Omental fat pad (tissue), 4 donors: ENCODE data around the gene BMERB1. TPM values are rescaled to one million over a fixed set of nuclear protein-coding genes. Genes with fewer than 3 reads are reported as not detected.
A peak's percentile ranks its signal among the peaks of the same experiment; 100 is the strongest.
"Not testable (repeated sequence)": the region's sequence is repeated elsewhere in the genome, so short reads cannot be mapped to it uniquely, and the experiment has no call there.

Experiments
- ATAC-seq: fragments of 150-250 bp; one replicate; pipeline ENCODE4 v1.9.1; 2016; ENCODE audit warnings: mild to moderate bottlenecking, moderate library complexity; ENCODE audit not compliant: low FRiP score
- DNase-seq: peaks from one replicate; pipeline ENCODE4 v3.0.0-alpha.2; 2019; ENCODE audit warnings: low spot score
- total RNA-seq, 4 donors: library from RNA; depleted of rRNA; stranded (reverse); fragments of >200 nt; gene quantifications; one replicate each; pipeline ENCODE4 v1.1.0, GENCODE V29; 2016
- TF ChIP-seq, protein P1 (sequence below), 3 donors: fragments of 450-650 bp; IDR thresholded peaks; one replicate each; pipeline ENCODE4 v1.5.1; 2016 to 2017; ENCODE audit warnings: antibody characterized with exemption in 3 of 3, mild to moderate bottlenecking in 3 of 3, moderate library complexity in 2 of 3

Gene BMERB1
- 10 to 100 TPM; 28.7 to 47.0 (median 41.8) TPM for total RNA-seq

DNA sequence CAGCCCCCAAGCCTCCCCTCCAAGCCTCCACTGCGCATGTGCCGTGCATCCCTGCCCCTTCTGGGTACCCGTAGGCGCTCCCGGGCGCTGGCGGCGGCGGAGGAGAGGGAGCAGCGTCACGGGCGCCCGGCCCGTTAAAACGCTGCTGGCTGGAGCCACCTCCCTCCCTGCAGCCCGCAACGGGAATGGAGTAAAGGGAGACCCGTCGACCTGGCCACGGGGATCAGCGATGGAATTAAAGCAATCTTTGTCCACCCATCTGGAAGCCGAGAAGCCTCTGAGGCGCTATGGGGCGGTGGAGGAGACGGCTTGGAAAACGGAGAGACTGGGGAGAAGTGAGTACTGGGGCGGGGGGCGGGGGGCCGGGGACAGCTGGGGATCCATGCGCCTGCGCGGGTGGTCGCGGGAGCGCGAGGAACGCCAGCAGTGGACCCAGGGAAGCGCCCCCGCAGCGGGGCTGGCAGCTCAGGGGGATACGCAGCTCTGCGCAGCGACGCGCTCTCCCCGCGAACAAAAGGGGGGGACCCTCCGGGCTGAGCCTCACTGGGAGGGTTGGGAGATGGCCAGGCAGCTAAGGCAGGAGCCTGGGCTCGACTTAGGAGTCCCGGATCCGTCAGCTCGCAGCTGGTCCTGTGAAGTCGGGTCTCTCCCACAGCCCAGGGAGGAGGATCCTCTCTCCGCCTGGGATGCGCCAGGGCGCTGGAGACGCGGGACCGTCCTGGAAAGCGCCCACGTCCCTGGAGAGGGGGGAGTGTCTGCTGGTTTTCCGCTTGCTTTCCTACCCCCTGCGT is at the start of gene BMERB1:
BMERB1 (plus strand) TSS at position 164 of the 791 bp plus-strand sequence; CDS start at position 230, 66 bp downstream.
- ATAC-seq, result peak; percentile 74

DNA sequence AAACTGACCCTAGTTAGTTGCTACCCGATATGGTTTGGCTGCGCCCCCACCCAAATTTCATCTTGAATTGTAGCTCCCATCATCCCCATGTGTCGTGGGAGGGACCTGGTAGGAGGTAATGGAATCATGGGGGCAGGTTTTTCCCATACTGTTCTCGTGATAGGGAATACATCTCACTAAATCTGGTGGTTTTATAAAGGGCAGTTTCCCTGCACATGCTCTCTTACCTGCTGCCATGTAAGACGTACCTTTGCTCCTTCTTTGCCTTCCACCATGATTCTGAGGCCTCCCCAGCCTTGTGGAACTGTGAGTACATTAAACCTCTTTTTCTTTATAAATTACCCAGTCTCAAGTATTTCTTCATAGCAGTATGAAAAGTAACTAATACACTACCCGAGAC is 46.3 kb upstream of the BMERB1 start:
- not testable (repeated sequence) for ATAC-seq, DNase-seq

More for the DNA sequence above, at the start of gene BMERB1:
- TF ChIP-seq, protein P1, sequence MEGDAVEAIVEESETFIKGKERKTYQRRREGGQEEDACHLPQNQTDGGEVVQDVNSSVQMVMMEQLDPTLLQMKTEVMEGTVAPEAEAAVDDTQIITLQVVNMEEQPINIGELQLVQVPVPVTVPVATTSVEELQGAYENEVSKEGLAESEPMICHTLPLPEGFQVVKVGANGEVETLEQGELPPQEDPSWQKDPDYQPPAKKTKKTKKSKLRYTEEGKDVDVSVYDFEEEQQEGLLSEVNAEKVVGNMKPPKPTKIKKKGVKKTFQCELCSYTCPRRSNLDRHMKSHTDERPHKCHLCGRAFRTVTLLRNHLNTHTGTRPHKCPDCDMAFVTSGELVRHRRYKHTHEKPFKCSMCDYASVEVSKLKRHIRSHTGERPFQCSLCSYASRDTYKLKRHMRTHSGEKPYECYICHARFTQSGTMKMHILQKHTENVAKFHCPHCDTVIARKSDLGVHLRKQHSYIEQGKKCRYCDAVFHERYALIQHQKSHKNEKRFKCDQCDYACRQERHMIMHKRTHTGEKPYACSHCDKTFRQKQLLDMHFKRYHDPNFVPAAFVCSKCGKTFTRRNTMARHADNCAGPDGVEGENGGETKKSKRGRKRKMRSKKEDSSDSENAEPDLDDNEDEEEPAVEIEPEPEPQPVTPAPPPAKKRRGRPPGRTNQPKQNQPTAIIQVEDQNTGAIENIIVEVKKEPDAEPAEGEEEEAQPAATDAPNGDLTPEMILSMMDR (IDR thresholded peaks at IDR 0.05), result no peak
- no peak for DNase-seq

DNA sequence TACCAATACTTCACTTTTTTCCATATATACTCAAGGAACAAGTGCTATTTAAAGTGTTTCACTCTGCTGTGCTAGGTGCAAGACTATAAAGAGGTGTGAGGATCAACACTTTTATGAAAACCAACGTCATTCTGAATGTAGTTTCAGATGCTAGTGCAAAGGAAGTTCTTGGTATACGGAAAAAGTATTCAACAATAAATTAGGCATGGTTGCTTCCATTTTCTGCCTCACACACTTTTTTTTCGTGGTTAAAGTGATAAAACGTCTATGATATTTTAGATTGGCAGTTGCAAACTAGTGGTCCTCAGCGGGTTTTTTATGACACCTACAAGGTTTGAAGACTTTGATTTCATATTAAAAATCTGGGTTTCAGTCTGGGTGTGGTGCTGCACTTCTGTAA is 44.5 kb upstream of the BMERB1 start:
- DNase-seq, ATAC-seq: not testable (repeated sequence)

DNA sequence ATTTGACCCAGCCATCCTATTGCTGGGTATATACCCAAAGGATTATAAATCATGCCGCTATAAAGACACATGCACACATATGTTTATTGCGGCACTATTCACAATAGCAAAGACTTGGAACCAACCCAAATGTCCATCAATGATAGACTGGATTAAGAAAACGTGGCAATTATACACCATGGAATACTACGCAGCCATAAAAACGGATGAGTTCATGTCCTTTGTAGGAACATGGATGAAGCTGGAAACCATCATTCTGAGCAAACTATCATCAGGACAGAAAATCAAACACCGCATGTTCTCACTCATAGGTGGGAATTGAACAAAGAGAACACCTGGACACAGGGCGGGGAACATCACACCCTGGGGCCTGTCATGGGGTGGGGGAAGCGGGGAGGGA is 41.4 kb upstream of the BMERB1 start:
- DNase-seq, ATAC-seq: not testable (repeated sequence)

DNA sequence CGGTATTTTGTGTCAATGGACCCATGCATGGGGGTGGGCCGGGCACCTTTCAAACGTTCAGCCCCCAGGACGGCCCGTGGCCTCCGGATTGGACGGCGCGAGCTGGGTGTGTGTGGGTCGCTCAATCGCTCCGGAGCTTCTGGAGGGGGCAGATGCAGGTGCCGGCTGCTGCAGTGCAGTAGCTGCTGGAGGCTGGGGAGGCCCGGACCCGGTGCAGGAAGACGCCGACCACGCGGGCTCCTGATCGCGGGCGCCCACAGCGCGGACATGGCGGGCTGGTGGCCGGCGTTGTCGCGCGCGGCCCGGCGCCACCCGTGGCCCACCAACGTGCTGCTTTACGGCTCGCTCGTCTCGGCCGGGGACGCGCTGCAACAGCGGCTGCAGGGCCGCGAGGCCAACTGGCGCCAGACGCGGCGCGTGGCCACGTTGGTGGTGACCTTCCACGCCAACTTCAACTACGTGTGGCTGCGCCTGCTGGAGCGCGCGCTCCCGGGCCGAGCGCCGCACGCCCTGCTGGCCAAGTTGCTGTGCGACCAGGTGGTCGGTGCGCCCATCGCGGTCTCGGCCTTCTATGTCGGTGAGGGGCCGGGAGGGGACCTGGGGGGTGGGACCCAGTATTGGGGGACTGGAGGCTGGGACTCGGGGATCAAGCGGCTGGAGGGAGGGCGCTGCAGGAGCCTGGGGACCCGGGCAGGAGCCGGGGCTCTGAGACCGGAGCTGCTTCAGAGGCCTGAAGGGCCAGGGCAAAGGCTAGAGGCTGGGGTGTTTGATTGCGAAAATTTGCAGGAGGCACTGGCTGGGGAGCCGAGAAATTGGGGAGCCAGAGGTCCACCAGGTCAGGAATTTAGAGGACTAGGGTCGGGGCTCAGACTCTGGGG is 38.5 kb upstream of the BMERB1 start, which contains the start of gene MPV17L:
MPV17L (plus strand) TSS at position 124 of the 878 bp plus-strand sequence; CDS start at position 268, 144 bp downstream.
- peak; percentile 66 for ATAC-seq
- not testable (repeated sequence) for DNase-seq

DNA sequence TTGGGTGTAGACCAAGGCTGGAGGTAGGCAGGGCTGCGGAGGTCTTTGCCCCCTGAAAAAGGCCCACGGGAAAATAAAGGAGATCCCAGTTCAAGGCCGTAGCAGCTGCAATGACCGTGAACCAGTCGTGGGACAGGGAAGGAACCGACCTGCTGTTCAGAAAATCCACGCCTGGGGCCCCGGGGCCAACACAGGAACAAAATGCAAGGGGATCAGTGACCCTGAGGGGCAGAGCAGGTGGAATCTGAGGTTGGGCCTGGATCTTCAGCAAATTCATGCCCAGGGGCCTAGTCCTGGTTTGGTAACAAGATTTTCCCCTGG is 37.9 kb upstream of the BMERB1 start:
- not testable (repeated sequence) for ATAC-seq, DNase-seq

DNA sequence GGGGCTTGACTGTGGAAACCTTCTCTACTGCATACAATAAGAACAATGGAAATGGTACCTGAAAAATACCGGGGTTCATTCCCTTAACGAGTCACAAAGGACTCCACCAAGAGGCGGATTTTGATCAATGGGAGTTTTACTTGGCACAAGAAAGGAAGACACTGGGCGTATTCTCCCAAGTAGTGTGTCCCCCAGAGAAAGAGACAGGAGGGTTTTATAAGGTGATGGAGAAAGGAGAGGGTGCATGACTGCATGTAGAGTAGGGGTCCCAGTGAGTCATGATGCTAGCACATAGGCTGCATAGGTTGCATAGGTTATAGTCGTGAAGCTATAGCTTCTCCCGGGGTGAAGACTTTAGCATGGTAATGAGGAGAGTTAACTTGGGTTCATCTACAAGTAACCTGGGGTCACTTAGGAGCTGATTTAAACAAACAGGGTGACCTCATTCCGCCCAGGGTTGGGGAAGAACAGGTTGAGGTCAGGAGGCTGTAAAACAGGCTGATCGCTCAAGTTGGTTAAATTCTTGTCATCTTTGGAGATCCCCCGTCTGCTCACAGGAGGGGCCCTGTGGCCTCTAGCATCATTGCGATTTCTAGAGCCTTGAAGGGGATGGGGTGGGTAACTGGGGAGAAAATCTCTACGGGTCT is 37.3 kb upstream of the BMERB1 start:
- ATAC-seq (no peak), DNase-seq (no peak)
- TF ChIP-seq, protein P1 (IDR thresholded peaks at IDR 0.05), result no peak

DNA sequence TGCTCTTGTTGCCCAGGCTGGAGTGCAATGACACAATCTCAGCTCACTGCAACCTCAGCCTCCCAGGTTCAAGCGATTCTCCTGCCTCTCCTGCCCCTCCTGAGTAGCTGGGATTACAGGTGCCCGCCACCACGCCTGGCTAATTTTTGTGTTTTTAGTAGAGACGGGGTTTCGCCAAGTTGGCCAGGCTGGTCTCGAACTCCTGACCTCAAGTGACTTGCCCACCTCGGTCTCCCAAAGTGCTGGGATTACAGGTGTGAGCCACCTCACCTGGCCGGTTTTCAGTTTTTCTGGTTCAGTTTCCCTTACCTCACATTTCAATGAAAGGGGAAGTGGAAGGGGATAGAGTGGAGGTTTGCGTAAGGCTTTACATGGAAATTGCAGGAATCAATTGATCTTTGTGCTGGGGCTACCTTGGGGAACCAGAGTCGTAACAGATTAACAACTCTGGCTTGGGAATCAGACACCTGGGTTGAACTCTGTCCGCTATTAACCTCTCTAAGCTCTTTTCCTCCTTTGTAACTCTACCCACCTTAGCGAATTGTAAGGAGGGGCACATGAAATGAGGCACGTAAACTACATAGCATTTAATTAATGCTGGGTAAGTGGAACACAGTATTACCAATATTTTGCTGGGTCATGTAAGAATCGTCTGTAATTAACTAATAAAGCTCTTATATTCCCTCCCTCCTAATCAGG is 35.6 kb upstream of the BMERB1 start:
- no peak for DNase-seq
- TF ChIP-seq, protein P1 (IDR thresholded peaks at IDR 0.05), result no peak
- ATAC-seq, result no peak

DNA sequence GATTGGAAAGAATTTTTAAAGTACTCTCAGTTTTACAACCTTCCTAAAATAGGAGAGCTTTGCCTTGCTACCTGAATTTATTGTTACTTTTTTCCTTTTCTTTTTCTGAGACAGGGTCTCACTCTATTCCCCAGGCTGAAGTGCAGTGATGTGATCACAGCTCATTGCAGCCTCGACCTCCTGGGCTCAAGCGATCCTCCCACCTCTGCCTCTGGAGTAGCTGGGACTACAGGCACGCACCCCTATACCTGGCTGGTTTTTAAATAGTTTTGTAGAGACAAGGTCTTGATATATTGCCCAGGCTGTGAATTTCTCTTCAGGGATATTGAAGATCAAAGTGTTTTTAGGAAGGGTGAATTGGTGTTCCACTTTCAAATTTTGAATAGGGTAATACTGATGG is 35.1 kb upstream of the BMERB1 start:
- ATAC-seq (no peak), DNase-seq (no peak)
- TF ChIP-seq, protein P1 (IDR thresholded peaks at IDR 0.05), result no peak

DNA sequence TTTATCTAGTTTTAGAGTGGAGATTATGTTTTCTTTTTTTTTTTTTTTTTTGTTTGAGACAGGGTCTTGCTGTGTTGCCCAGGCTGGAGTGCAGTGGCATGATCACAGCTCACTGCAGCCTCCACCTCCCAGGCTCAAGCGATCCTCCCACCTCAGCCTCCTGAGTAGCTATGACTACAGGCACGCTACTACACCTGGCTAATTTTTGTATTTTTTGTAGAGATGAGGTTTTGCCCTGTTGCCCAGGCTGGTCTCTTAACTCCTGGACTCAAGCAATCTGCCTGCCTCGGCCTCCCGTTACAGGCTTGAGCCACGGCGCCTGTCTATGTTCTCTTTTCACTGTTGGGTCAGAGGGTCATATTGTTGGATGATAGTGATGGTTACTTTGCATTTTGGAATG is 34.1 kb upstream of the BMERB1 start:
- not testable (repeated sequence) for DNase-seq, ATAC-seq
